H9 (cell line): ENCODE measurements around the gene NPLOC4. TPM values are rescaled to one million over a fixed set of nuclear protein-coding genes. Genes with fewer than 3 reads are reported as not detected.

Source experiments
- DNase-seq: peaks from one replicate; pipeline ENCODE4 v3.0.0-alpha.2; 2017
- H2AFZ ChIP-seq: one replicate; pipeline ENCODE4 v1.6.1; 2013; ENCODE audit warnings: mild to moderate bottlenecking, low read length, control low read depth, moderate library complexity
- H2AK5ac ChIP-seq: 2 replicates; pipeline ENCODE4 v1.6.1; 2013; ENCODE audit warnings: low read length, control low read depth, mixed read lengths; ENCODE audit not compliant: insufficient read length
- H2BK120ac ChIP-seq: one replicate; pipeline ENCODE4 v1.6.1; 2013; ENCODE audit warnings: low read depth, mild to moderate bottlenecking, low read length, control low read depth, inconsistent platforms; ENCODE audit not compliant: poor library complexity, severe bottlenecking
- H2BK12ac ChIP-seq: 2 replicates; pipeline ENCODE4 v1.6.1; 2013; ENCODE audit warnings: low read length, control low read depth, mixed read lengths, low read depth; ENCODE audit not compliant: insufficient read length
- H2BK15ac ChIP-seq: 2 replicates; pipeline ENCODE4 v1.6.1; 2013; ENCODE audit warnings: low read depth, low read length, control low read depth
- H2BK20ac ChIP-seq: one replicate; pipeline ENCODE4 v1.6.1; 2013; ENCODE audit warnings: low read depth, mild to moderate bottlenecking, low read length, control low read depth, inconsistent platforms; ENCODE audit not compliant: poor library complexity, severe bottlenecking
- H2BK5ac ChIP-seq: 2 replicates; pipeline ENCODE4 v1.6.1; 2013; ENCODE audit warnings: low read length, control low read depth, mixed read lengths; ENCODE audit not compliant: insufficient read length
- H3K14ac ChIP-seq: 2 replicates; pipeline ENCODE4 v1.6.1; 2013; ENCODE audit warnings: low read length, control low read depth; ENCODE audit not compliant: insufficient read depth
- H3K18ac ChIP-seq: 2 replicates; pipeline ENCODE4 v1.6.1; 2013; ENCODE audit warnings: low read depth, mild to moderate bottlenecking, mixed read lengths, low read length, control low read depth; ENCODE audit not compliant: insufficient read length
- H3K23ac ChIP-seq: 2 replicates; pipeline ENCODE4 v1.6.1; 2013; ENCODE audit warnings: low read length, control low read depth, mixed read lengths, low read depth; ENCODE audit not compliant: insufficient read length
- H3K23me2 ChIP-seq: 2 replicates; pipeline ENCODE4 v1.6.1; 2013; ENCODE audit warnings: low read depth, mild to moderate bottlenecking, mixed read lengths, low read length, control low read depth; ENCODE audit not compliant: insufficient read length, poor library complexity, severe bottlenecking
- H3K27ac ChIP-seq: 2 replicates; pipeline ENCODE4 v1.5.1; 2013; ENCODE audit warnings: low read length, control low read depth, mixed read lengths, low read depth; ENCODE audit not compliant: insufficient read length
- H3K27me3 ChIP-seq: 2 replicates; pipeline ENCODE4 v1.6.1; 2013; ENCODE audit warnings: low read length, control low read depth, inconsistent platforms; ENCODE audit not compliant: insufficient read depth
- H3K4ac ChIP-seq: 2 replicates; pipeline ENCODE4 v1.6.1; 2013; ENCODE audit warnings: low read depth, mild to moderate bottlenecking, control low read depth, inconsistent platforms, low read length, moderate library complexity
- H3K4me1 ChIP-seq: 2 replicates; pipeline ENCODE4 v1.6.1; 2013; ENCODE audit warnings: low read length, control low read depth, inconsistent platforms; ENCODE audit not compliant: insufficient read depth
- H3K4me2 ChIP-seq: 2 replicates; pipeline ENCODE4 v1.6.1; 2013; ENCODE audit warnings: low read length, control low read depth, mixed read lengths; ENCODE audit not compliant: insufficient read length, insufficient read depth
- H3K56ac ChIP-seq: 2 replicates; pipeline ENCODE4 v1.6.1; 2013; ENCODE audit warnings: low read depth, mild to moderate bottlenecking, mixed read lengths, low read length, control low read depth; ENCODE audit not compliant: insufficient read length
- H3K79me1 ChIP-seq: 2 replicates; pipeline ENCODE4 v1.6.1; 2013; ENCODE audit warnings: low read depth, mild to moderate bottlenecking, moderate library complexity, low read length, control low read depth, inconsistent platforms; ENCODE audit not compliant: insufficient read depth, poor library complexity, severe bottlenecking
- H3K79me2 ChIP-seq: 2 replicates; pipeline ENCODE4 v1.6.1; 2013; ENCODE audit warnings: low read length, control low read depth, inconsistent platforms; ENCODE audit not compliant: insufficient read depth
- H3K9ac ChIP-seq: 2 replicates; pipeline ENCODE4 v1.6.1; 2013; ENCODE audit warnings: low read length, control low read depth, mixed read lengths; ENCODE audit not compliant: insufficient read length; ENCODE audit errors: extremely low read depth
- H3K9me3 ChIP-seq: one replicate; pipeline ENCODE4 v1.6.1; 2013; ENCODE audit warnings: low read depth, low read length, inconsistent platforms; ENCODE audit not compliant: control insufficient read depth
- H3T11ph ChIP-seq: one replicate; pipeline ENCODE4 v1.6.1; 2013; ENCODE audit warnings: mild to moderate bottlenecking, low read length, control low read depth, inconsistent platforms
- H4K20me1 ChIP-seq: one replicate; pipeline ENCODE4 v1.6.1; 2013; ENCODE audit not compliant: control insufficient read depth, insufficient read length, insufficient read depth
- H4K5ac ChIP-seq: 2 replicates; pipeline ENCODE4 v1.6.1; 2013; ENCODE audit warnings: low read depth, mild to moderate bottlenecking, mixed read lengths, low read length, control low read depth; ENCODE audit not compliant: insufficient read length
- H4K8ac ChIP-seq: replicated peaks from 2 replicates; pipeline ENCODE4 v1.6.1; 2013; ENCODE audit warnings: low read length, control low read depth, mixed read lengths, low read depth; ENCODE audit not compliant: insufficient read length
- H4K91ac ChIP-seq: 2 replicates; pipeline ENCODE4 v1.6.1; 2013; ENCODE audit warnings: low read depth, mild to moderate bottlenecking, moderate library complexity, mixed read lengths, low read length, control low read depth; ENCODE audit not compliant: insufficient read length
- H3K27ac Mint-ChIP-seq, 3 experiments: 2 replicates in 2 of 3; 3 replicates in 1 of 3; pipeline ENCODE4 v1.8.0; 2020 to 2021; ENCODE audit warnings: mixed read lengths in 3 of 3, mild to moderate bottlenecking in 1 of 3, moderate library complexity in 1 of 3
- H3K27me3 Mint-ChIP-seq: 2 replicates; pipeline ENCODE4 v1.8.0; 2021; ENCODE audit warnings: low read depth, mild to moderate bottlenecking, moderate library complexity, mixed read lengths
- H3K36me3 Mint-ChIP-seq, 3 experiments: 2 replicates in 2 of 3; 3 replicates in 1 of 3; pipeline ENCODE4 v1.8.0; 2020 to 2021; ENCODE audit warnings: low read depth in 3 of 3, mixed read lengths in 3 of 3; ENCODE audit not compliant: insufficient read depth in 1 of 3
- H3K4me1 Mint-ChIP-seq, 2 experiments: 2 replicates each; pipeline ENCODE4 v1.8.0; 2020; ENCODE audit warnings: mixed read lengths in 2 of 2
- H3K4me3 Mint-ChIP-seq, 2 experiments: 2 replicates in 1 of 2; 3 replicates in 1 of 2; pipeline ENCODE4 v1.8.0; 2020 to 2021; ENCODE audit warnings: mild to moderate bottlenecking in 2 of 2, mixed read lengths in 2 of 2, moderate library complexity in 1 of 2
- H3K9me3 Mint-ChIP-seq, 2 experiments: 2 replicates in 1 of 2; 3 replicates in 1 of 2; pipeline ENCODE4 v1.8.0; 2020; ENCODE audit warnings: mild to moderate bottlenecking in 2 of 2, mixed read lengths in 2 of 2, moderate library complexity in 1 of 2
- CTCF ChIP-seq: fragments of 200-600 bp; sonication (generic); conservative IDR thresholded peaks from 3 replicates; pipeline ENCODE4 v1.8.0; 2021; ENCODE audit warnings: antibody characterized with exemption, mild to moderate bottlenecking
- WGBS: extraction: QIAGEN DNeasy Blood & Tissue Kit; methylation state at CpG from one replicate; pipeline ENCODE4 v1.1.7; 2013; ENCODE audit warnings: missing lambda C conversion rate, low lambda C conversion rate, mixed read lengths; ENCODE audit not compliant: insufficient read length; ENCODE audit errors: extremely low coverage; 5-methylcytosine and 5-hydroxymethylcytosine counted together
- total RNA-seq: library from RNA; stranded (reverse); gene quantifications from 2 replicates; pipeline ENCODE4 v1.2.1, GENCODE V29; 2021

NPLOC4 gene
- total RNA-seq, 1 experiment from 2014 or later: 103 TPM

GRCh38 chr17:81612172-81612970 lies 24.5 kb downstream of the NPLOC4 start:
- no peak overlapping the region for H3K18ac ChIP-seq
- H3K36me3 Mint-ChIP-seq: peaks cover 33 to 81% (median 74%) of the 10 kb centered on the region in 3 experiments
- H2AFZ ChIP-seq: no peak overlapping the region
- H2BK5ac ChIP-seq: no peak overlapping the region
- H3K9me3 ChIP-seq: no peaks in the 10 kb centered on the region
- no peak overlapping the region for H3T11ph ChIP-seq
- H3K4me2 ChIP-seq: no peak overlapping the region
- no peaks in the 10 kb centered on the region for H3K27me3 ChIP-seq
- no peak overlapping the region for H3K4ac ChIP-seq
- H4K5ac ChIP-seq: no peak overlapping the region
- no peak overlapping the region for H3K27ac ChIP-seq
- H3K23ac ChIP-seq: no peak overlapping the region
- H3K79me2 ChIP-seq: peaks cover 2% of the 10 kb centered on the region; the same call in 1 of the 2 replicates
- H3K23me2 ChIP-seq: no peaks in the 10 kb centered on the region
- no peak overlapping the region for H2BK20ac ChIP-seq
- no peak overlapping the region; a peak in 1 of 7 replicates for H3K27ac Mint-ChIP-seq
- H3K9ac ChIP-seq: no peak overlapping the region
- H3K4me3 Mint-ChIP-seq: no peak overlapping the region
- no peaks in the 10 kb centered on the region for H3K4me1 Mint-ChIP-seq
- H3K9me3 Mint-ChIP-seq: peaks cover 8 to 9% of the 10 kb centered on the region in 2 experiments
- no CpG with 5 or more reads among the region's 16 CpGs for WGBS
- no peaks in the 10 kb centered on the region for H3K27me3 Mint-ChIP-seq
- no peak overlapping the region for H3K56ac ChIP-seq
- no peak overlapping the region for H2AK5ac ChIP-seq
- H4K8ac ChIP-seq: no peak overlapping the region
- H3K4me1 ChIP-seq: no peaks in the 10 kb centered on the region
- no peak for TF ChIP-seq CTCF
- no peaks in the 10 kb centered on the region for H4K20me1 ChIP-seq
- H4K91ac ChIP-seq: no peak overlapping the region
- no peak for DNase-seq
- no peak overlapping the region for H2BK15ac ChIP-seq
- H2BK120ac ChIP-seq: no peak overlapping the region
- H3K14ac ChIP-seq: no peak overlapping the region
- H2BK12ac ChIP-seq: no peak overlapping the region
- peaks cover 11% of the 10 kb centered on the region for H3K79me1 ChIP-seq
